Loucy (cell line): ENCODE measurements around the gene HERPUD2.

Experiments
- H2AFZ ChIP-seq: fragments of 200-600 bp; sonication (generic); 2 replicates; pipeline ENCODE4 v1.6.0; 2016; ENCODE audit warnings: antibody characterized with exemption, mild to moderate bottlenecking, low read length, moderate library complexity
- H3F3A ChIP-seq: fragments of 200-600 bp; 2 replicates; pipeline ENCODE4 v1.6.0; 2016; ENCODE audit warnings: antibody characterized with exemption, low read depth, mild to moderate bottlenecking
- H3K27me3 ChIP-seq: fragments of 200-600 bp; sonication (generic); 2 replicates; pipeline ENCODE4 v1.6.1; 2014; ENCODE audit warnings: low read length, mild to moderate bottlenecking; ENCODE audit not compliant: insufficient read depth, poor library complexity, severe bottlenecking
- H3K36me3 ChIP-seq: fragments of 200-600 bp; sonication (generic); 2 replicates; pipeline ENCODE4 v1.6.1; 2016; ENCODE audit warnings: low read length; ENCODE audit not compliant: insufficient read depth
- H3K4me1 ChIP-seq: fragments of 200-600 bp; sonication (generic); 2 replicates; pipeline ENCODE4 v1.5.1; 2014; ENCODE audit warnings: low read length, mild to moderate bottlenecking; ENCODE audit not compliant: insufficient read depth, poor library complexity, severe bottlenecking
- H3K4me2 ChIP-seq: fragments of 200-600 bp; sonication (generic); 2 replicates; pipeline ENCODE4 v1.6.0; 2014; ENCODE audit warnings: antibody characterized with exemption, low read length, low read depth, mild to moderate bottlenecking; ENCODE audit not compliant: poor library complexity, severe bottlenecking
- H3K4me3 ChIP-seq: fragments of 200-600 bp; sonication (generic); 2 replicates; pipeline ENCODE4 v1.5.1; 2014; ENCODE audit warnings: low read length, mild to moderate bottlenecking, mixed read lengths; ENCODE audit not compliant: poor library complexity, severe bottlenecking
- H3K79me2 ChIP-seq: fragments of 200-600 bp; sonication (generic); 2 replicates; pipeline ENCODE4 v1.6.1; 2014; ENCODE audit warnings: low read length; ENCODE audit not compliant: insufficient read depth
- H3K9ac ChIP-seq: fragments of 200-600 bp; sonication (generic); 2 replicates; pipeline ENCODE4 v1.6.0; 2014; ENCODE audit warnings: mild to moderate bottlenecking, low read depth, low read length, moderate library complexity; ENCODE audit not compliant: poor library complexity, severe bottlenecking
- H3K9me2 ChIP-seq: fragments of 200-600 bp; sonication (generic); replicated peaks from 2 replicates; pipeline ENCODE4 v1.6.1; 2016; ENCODE audit warnings: low read depth, low read length, mixed read lengths
- H3K9me3 ChIP-seq: fragments of 200-600 bp; sonication (generic); 2 replicates; pipeline ENCODE4 v1.6.1; 2014; ENCODE audit warnings: mild to moderate bottlenecking, antibody characterized with exemption, low read length, low read depth; ENCODE audit not compliant: insufficient read depth
- H4K20me1 ChIP-seq: fragments of 200-600 bp; sonication (generic); 2 replicates; pipeline ENCODE4 v1.6.0; 2014; ENCODE audit warnings: antibody characterized with exemption, low read length, mild to moderate bottlenecking; ENCODE audit not compliant: insufficient read depth, poor library complexity, severe bottlenecking
- EZH2phosphoT487 ChIP-seq: fragments of 200-600 bp; IDR thresholded peaks from 2 replicates; pipeline ENCODE4 v1.6.1; 2018; ENCODE audit warnings: antibody characterized with exemption, mild to moderate bottlenecking, moderate library complexity, borderline replicate concordance
- TF ChIP-seq, protein P1 (sequence below): fragments of 200-600 bp; sonication (generic); conservative IDR thresholded peaks from 2 replicates; pipeline ENCODE4 v1.5.1; 2014; ENCODE audit warnings: mild to moderate bottlenecking, antibody characterized with exemption, low read length

Gene HERPUD2

DNA sequence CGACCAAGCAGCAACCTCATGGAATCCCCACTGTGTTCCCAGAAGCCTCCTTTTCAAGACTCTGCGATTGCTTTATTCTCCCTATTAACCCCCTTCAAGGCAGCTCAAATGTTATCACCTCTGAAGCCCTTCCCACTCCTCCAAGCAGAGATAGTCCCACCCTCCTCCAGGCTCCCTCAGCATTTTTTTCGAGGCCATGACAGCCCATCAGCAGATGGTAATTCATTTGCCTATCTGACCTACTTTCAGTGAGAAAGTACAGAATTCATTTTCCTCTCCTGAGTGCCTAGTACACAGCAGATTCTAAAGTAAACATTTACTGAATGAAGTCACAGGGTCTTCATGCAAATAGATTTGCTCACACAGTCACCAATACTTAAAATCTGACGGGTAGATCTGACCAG lies 47.8 kb downstream of the HERPUD2 start:
- Histone ChIP-seq H3K36me3 (peaks cover 7% of the 10 kb centered on the region; the same call in 1 of the 2 replicates), H3K79me2 (peaks cover 60% of the 10 kb centered on the region), H3F3A (no peaks in the 10 kb centered on the region), H3K4me2 (peak overlapping the region; percentile 8), H3K4me1 (peaks cover 30% of the 10 kb centered on the region), H3K9me2 (no peaks in the 10 kb centered on the region), H3K27me3 (no peaks in the 10 kb centered on the region), H4K20me1 (peaks cover 4% of the 10 kb centered on the region), H3K9me3 (no peaks in the 10 kb centered on the region), H2AFZ (no peak overlapping the region), H3K9ac (peak overlapping the region; percentile 3), H3K4me3 (no peak overlapping the region)
- TF ChIP-seq EZH2phosphoT487, result no peak
- TF ChIP-seq, protein P1, sequence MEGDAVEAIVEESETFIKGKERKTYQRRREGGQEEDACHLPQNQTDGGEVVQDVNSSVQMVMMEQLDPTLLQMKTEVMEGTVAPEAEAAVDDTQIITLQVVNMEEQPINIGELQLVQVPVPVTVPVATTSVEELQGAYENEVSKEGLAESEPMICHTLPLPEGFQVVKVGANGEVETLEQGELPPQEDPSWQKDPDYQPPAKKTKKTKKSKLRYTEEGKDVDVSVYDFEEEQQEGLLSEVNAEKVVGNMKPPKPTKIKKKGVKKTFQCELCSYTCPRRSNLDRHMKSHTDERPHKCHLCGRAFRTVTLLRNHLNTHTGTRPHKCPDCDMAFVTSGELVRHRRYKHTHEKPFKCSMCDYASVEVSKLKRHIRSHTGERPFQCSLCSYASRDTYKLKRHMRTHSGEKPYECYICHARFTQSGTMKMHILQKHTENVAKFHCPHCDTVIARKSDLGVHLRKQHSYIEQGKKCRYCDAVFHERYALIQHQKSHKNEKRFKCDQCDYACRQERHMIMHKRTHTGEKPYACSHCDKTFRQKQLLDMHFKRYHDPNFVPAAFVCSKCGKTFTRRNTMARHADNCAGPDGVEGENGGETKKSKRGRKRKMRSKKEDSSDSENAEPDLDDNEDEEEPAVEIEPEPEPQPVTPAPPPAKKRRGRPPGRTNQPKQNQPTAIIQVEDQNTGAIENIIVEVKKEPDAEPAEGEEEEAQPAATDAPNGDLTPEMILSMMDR, result no peak

GRCh38 chr7:35646289-35647023 lies 48.5 kb downstream of the HERPUD2 start:
- Histone ChIP-seq H3K9me2 (no peaks in the 10 kb centered on the region), H3K79me2 (peaks cover 58% of the 10 kb centered on the region), H3F3A (no peaks in the 10 kb centered on the region), H3K4me3 (no peak overlapping the region), H4K20me1 (peaks cover 4% of the 10 kb centered on the region), H3K9ac (peak overlapping the region; percentile 14), H2AFZ (no peak overlapping the region), H3K27me3 (no peaks in the 10 kb centered on the region), H3K9me3 (no peaks in the 10 kb centered on the region), H3K4me1 (peaks cover 23% of the 10 kb centered on the region), H3K4me2 (peak overlapping the region; percentile 8), H3K36me3 (peaks cover 5% of the 10 kb centered on the region; the same call in 1 of the 2 replicates)
- TF ChIP-seq, protein P1, result no peak
- TF ChIP-seq EZH2phosphoT487, result no peak

- H3K4me1 ChIP-seq, result peaks cover 20% of the 10 kb centered on the region
- no peak overlapping the region for H3K4me3 ChIP-seq
- H3K79me2 ChIP-seq, result peaks cover 56% of the 10 kb centered on the region
- H3K4me2 ChIP-seq, result peak overlapping the region; percentile 8
- peak overlapping the region; percentile 14 for H3K9ac ChIP-seq
- H2AFZ ChIP-seq, result no peak overlapping the region
- H3K9me2 ChIP-seq, result no peaks in the 10 kb centered on the region
- TF ChIP-seq, protein P1, result no peak
- TF ChIP-seq EZH2phosphoT487, result no peak
- peaks cover 4% of the 10 kb centered on the region for H4K20me1 ChIP-seq
- H3F3A ChIP-seq, result no peaks in the 10 kb centered on the region
- H3K36me3 ChIP-seq, result peaks cover 5% of the 10 kb centered on the region; the same call in 1 of the 2 replicates
- no peaks in the 10 kb centered on the region for H3K27me3 ChIP-seq
- H3K9me3 ChIP-seq, result no peaks in the 10 kb centered on the region
Observed at GRCh38 chr7:35645691-35646090, 49.2 kb downstream of the HERPUD2 start.
